ENCODE data around the gene TIGIT.

Gene TIGIT

GRCh38 chr3:114313426-114313825 is 19.6 kb downstream of the TIGIT start:
- DNase-seq (ENCODE audit: low spot score) = no peak

GRCh38 chr3:114314282-114314681 is 20.5 kb downstream of the TIGIT start:
- no peak for DNase-seq (ENCODE audit: low spot score)

GRCh38 chr3:114318295-114318694 is 24.5 kb downstream of the TIGIT start:
- no peak for DNase-seq (ENCODE audit: low spot score)

GRCh38 chr3:114319453-114319852 is 25.6 kb downstream of the TIGIT start:
- DNase-seq (ENCODE audit: low spot score) = no peak

GRCh38 chr3:114320246-114320645 is 26.4 kb downstream of the TIGIT start:
- DNase-seq (ENCODE audit: low spot score) = no peak

- DNase-seq (ENCODE audit: low spot score) = no peak
These were observed 29.9 kb downstream of the TIGIT start for GRCh38 chr3:114323546-114324254.

GRCh38 chr3:114327665-114328064 is 33.8 kb downstream of the TIGIT start:
- no peak for DNase-seq (ENCODE audit: low spot score)

GRCh38 chr3:114328345-114328744 is 34.5 kb downstream of the TIGIT start:
- no peak for DNase-seq (ENCODE audit: low spot score)

- no peak for DNase-seq (ENCODE audit: low spot score)
These were observed 36.0 kb downstream of the TIGIT start for GRCh38 chr3:114329823-114330222.

GRCh38 chr3:114331007-114331406 is 37.2 kb downstream of the TIGIT start:
- no peak for DNase-seq (ENCODE audit: low spot score)

GRCh38 chr3:114331710-114332109 is 37.9 kb downstream of the TIGIT start:
- no peak for DNase-seq (ENCODE audit: low spot score)

- DNase-seq (ENCODE audit: low spot score) = no peak
These were observed 38.7 kb downstream of the TIGIT start for GRCh38 chr3:114332342-114333179.

GRCh38 chr3:114333180-114333922 is 39.5 kb downstream of the TIGIT start:
- no peak for DNase-seq (ENCODE audit: low spot score)

GRCh38 chr3:114333923-114334240 is 40.1 kb downstream of the TIGIT start:
- DNase-seq (ENCODE audit: low spot score) = no peak

GRCh38 chr3:114336122-114336697 is 42.4 kb downstream of the TIGIT start:
- no peak for DNase-seq (ENCODE audit: low spot score)

GRCh38 chr3:114336857-114337256 is 43.0 kb downstream of the TIGIT start:
- no peak for DNase-seq (ENCODE audit: low spot score)

GRCh38 chr3:114338651-114339357 is 45.0 kb downstream of the TIGIT start:
- no peak for DNase-seq (ENCODE audit: low spot score)

- DNase-seq (ENCODE audit: low spot score) = no peak
These were observed 50.7 kb downstream of the TIGIT start for GRCh38 chr3:114344492-114344891.

GRCh38 chr3:114350271-114350670 is 56.4 kb downstream of the TIGIT start:
- no peak for DNase-seq (ENCODE audit: low spot score)

GRCh38 chr3:114350690-114351089 is 56.9 kb downstream of the TIGIT start:
- no peak for DNase-seq (ENCODE audit: low spot score)

- no peak for DNase-seq (ENCODE audit: low spot score)
These were observed 57.4 kb downstream of the TIGIT start for GRCh38 chr3:114351123-114351821.

Data from LoVo (cell line).